HG02973 (cell line): ENCODE results near the gene IGSF21.

ENCODE experiments used
- ATAC-seq: cut with Tn5 transposase; IDR thresholded peaks from one replicate; pipeline ENCODE4 v1.9.1; 2021; ENCODE audit warnings: moderate library complexity; ENCODE audit not compliant: unreplicated experiment

Gene IGSF21

DNA sequence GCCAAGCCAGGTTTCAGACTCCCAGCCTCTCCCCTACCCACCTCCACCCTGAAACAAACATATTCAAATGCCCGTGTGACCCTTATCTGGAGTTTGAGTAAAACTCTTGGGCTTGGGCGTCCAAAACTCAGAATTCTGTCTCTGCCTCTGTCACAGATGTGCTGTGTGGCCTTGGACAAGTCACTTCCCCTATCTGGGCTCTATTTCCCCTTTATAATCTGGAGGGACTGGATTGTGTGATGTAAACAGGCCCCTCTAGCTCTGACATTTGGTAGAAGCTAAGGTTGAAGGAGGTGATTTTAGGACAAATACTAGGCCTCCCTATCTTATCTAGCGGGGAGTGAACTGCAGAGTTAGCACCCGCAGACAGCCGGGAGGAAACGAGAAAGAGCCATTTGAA lies 67.5 kb downstream of the IGSF21 start:
- no peak for ATAC-seq

DNA sequence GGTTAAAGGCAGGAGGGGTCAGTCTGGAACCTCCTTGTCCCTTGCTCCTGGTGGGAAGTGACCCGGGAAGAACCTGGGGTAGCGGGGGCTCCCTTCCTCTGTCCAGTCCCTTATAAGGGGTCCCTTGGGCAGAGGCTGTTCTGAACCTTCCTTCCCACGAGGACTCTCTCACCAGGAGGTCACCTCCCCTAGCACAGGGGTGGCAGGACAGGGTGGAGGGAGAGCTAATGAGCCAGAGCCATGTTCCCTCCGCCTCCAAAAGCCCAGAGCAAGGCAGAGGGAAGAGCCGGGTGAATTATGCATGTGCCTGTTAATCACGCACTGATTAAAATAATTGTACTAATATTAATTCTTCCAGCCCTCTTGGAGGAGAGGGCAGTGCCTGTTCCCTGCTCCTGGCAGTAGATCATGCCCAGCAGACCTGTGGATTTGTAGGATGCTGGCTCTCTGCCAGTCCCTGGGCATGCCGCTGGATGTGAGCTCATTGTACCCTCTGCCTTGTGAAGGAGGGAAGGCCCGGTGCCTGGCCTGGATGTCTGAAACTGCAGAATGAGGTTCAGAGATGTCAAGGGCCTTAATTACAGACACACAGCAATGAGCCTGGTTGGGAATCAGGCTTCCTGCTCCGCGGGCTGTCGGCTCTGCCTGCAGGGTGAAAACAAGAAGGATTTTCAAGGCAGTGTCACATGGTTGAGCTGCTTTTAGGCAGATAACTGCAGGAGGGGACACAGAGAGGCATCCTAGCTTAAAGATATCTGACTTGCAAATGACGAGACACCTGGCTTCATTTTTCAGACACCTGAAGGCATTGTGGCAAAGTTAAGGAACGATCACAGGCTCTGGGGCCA lies 68.2 kb downstream of the IGSF21 start:
- ATAC-seq = no peak

DNA sequence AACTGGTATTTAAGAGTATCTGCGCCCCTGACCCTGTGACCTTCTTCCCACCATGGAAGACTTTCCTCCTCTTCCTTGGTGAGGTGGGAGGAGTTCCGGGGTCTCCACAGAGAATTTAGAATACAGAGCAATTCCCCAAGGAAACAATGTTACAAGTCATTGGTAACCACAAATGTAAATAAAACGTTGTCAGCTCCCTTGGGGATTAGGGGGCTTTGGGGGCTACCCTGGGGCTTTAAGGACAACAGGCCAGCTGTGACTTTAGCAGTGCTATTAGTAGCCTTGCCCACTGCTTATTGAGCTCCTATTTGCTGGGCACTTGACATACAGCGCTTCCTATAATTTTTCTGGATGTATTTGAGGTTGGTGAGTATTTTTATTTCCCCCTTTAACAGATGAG lies 69.0 kb downstream of the IGSF21 start:
- ATAC-seq = no peak

DNA sequence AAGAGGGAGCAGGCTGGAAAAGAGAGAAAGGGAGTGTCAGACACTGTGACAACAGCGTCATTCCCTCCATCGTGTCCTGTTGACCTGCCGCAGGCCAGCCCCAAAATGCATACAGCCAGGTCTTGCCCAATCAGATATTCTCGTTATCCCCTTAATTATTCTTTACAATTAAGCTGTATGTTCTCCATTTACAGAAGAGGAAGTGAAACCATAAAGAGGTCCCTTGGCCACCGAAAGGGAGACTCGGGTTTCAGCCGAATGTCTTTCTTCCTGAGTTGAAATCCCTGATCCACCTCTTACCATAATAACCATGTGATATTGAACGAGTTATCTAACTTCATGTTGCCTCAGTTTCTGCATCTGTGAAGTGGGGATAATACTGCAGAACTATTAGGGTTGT lies 70.5 kb downstream of the IGSF21 start:
- no peak for ATAC-seq

DNA sequence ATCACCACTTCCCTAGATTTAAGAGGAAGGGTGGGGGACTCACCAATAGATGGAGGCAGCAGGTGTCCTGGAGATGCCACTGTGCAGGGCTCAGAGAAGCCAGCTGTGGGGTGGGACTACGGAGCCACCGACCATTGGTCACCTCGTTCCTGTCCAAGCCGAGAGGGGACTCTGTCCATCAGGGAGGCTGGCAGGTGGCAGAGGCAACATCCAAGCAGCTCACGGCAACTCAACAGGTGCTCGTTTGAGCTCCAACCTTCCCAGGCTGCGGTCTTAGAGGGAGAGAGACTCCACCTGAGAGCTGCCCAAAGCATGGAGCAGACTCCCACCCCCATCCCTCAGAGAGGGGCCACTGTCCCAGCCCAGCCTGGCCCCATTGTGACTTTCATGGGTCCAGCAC lies 71.4 kb downstream of the IGSF21 start:
- no peak for ATAC-seq

DNA sequence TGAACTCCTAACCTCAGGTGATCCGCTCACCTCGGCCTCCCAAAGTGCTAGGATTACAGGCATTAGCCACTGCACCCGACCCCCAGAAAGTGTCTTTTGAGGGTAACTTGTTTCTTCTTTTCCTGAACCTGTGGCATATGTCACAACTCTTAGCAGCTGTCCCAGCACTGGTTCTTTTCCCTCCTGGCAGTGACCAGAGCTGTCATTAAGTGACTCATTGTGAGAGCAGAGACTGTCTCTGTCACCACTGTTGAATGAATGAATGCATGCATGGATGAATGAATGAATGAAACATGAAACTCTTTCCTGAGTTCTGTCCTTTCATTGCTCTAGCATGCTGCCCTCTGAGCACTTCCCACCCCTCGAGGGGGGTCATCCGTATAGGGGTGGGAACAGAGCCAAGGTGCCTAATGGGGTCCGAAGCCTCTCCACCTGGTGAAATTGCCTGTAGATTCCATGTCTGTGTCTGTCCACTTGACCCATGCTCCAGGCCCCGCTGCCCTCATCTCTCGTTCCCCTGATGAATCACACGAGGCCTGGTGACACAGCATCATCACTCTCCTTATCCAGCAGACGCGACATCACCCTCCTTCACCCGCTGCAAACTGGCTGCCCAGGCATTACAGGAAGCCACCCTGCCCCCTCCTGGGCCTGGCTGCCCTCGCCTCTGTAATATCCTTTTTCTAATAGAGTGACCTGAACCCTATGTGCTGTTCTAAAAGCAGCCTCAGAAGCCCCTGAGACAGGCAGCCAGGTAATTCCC lies 75.0 kb downstream of the IGSF21 start:
- ATAC-seq = no peak

DNA sequence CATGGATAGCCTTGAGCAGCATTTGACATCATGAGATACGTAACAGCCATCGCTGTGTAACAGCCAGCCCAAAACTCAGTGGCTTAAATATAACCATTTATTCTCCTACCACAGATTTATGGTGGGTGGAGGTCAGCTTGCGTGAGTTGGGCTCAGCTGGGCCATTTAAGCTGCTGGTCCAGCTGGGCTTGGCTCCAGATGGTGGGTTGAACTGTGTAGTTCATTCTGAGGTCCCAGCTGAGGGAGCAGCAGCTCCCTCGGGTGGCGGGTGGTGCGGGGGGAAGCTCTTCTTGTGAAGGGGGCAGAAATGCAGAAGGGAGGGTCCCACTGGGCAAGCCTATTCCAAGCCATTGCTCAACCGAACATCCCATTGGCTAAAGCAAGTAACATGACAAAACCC lies 75.9 kb downstream of the IGSF21 start:
- ATAC-seq = no peak

DNA sequence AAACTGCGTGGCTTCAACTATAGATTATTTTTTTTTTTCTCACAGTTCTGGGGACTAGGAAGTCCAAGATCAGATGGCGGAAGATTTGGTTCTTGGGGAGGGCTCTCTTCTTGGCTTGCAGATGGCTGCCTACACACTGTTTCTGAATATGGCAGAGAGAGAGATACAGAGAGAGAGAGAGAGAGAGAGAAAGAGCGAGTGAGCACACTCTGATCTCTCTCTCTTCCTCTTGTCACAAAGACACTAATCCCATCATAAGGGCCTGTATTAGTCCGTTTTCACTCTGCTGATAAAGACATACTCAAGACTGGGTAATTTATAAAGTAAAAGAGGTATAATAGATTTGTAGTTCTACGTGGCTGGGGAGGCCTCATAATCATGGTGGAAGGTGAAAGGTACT lies 79.5 kb downstream of the IGSF21 start:
- ATAC-seq = no peak

DNA sequence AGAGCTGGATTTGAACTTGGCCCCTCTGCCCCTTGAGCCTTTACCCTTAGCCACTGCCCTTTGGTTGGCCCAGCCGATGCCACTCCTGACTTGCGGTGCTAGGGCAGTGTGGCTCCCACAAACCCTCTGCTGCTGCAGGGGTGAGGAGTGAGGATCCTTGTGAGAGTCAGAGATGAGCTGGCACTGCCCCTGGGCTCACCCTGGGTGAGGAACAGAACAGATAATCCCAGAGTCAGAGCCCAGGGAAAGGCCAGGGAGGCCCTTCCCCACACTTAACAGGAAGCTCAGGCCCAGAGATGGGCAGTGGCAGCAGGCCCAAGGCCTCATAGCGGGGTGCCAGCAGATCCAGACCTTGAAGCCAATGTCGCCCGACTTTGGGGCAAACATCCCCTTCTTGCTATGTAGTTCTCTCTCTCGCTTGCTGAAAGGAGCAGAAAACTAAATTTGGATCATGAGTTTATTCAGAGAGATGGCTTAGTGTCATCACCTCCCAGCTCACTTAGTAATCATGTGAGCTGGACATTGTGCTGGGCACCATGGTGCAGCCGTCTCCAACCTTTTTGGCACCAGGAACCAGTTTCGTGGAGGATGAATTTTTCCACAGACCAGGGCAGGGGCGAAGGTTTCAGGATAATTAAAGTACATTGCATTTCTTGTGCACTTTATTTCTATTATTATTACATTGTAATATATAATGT lies 81.4 kb downstream of the IGSF21 start:
- no peak for ATAC-seq

DNA sequence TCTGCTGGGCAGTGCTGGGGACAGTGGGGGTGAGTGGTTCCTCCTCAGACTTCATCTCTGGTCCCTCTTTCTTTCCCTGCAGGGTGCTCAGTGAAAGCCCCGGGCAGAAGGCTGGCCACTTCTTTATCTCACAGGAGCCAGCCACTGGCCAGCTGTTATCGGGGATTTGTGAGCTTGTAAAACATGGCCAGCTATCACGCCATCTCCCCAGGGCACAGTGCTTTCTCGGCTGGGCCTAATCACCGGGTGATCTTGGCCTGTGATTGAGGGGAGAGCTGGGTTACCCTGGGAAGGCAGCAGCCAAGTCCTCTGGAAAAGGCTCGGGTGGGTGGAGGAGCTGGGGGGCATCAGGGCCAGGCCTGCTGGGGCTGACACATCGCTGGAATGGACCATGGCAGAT lies 83.0 kb downstream of the IGSF21 start:
- no peak for ATAC-seq

DNA sequence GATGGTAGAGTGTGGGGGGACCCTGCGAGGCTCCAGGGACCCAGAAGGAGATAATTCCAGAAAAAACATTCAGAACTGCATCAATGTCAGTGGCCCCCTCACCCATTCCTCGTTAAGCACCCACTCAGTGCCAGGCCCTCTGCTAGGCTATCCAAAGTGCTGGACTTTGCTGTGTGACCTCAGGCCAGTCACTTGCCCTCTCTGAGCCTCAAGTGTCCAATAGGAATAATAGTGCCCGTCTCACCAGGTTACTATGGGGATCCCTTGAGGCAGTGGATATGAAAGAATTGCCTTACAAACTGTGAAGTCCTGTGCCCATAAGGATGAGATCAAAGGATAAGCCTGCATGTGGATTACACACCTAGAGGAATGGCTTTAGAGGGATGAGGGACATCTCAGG lies 83.4 kb downstream of the IGSF21 start:
- ATAC-seq = no peak

DNA sequence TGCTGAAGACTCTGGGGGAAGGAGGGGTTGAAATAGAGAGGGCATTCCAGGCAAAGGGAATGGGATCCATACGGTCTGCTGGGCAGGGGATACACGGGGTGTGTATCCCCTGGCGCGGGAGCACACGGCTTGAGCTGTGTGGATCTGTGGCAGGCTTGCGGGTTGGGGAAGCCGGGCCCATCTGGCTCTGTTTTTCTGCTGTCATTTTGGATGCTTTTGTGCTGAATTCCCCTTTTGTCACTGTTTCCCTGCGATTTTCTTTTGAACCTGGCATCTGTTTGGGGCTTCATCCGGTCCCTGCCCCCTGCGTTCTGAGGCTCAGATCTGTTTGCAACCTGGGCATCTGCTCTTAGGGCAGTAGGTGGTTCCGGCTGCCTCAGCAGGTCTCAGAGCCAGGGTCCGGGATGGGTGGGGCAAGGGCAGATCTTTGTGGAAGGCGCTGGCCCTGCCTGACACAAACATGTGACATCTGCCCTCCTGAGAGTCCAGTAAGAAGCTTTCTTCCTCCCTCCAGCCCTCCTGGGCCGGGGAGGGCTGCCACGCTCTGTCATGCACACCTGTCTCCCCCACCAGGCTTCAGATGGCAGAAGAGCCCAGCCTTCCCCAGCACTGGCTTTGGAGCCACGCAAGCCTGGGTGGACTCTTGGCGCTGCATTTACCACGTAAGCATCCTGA lies 84.0 kb downstream of the IGSF21 start:
- ATAC-seq = no peak

DNA sequence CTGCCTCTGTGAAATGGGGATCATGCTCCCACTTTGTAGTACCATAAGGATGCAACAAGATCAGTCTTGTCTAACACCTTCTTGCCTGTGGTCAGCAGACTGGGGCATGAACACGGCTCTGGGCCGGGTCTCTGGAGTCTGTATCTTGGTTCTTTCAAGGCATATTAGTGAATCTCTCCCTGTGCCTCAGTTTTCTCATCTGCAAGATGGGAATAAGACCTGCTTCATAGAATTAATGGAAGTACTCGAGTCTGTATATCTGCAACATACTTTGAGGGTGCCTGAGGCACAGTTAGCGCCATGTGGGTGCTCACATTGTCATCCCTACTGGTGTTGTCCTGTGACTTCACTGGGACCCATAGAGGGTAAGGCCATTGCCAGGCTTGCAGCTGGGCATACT lies 84.6 kb downstream of the IGSF21 start:
- ATAC-seq = no peak

DNA sequence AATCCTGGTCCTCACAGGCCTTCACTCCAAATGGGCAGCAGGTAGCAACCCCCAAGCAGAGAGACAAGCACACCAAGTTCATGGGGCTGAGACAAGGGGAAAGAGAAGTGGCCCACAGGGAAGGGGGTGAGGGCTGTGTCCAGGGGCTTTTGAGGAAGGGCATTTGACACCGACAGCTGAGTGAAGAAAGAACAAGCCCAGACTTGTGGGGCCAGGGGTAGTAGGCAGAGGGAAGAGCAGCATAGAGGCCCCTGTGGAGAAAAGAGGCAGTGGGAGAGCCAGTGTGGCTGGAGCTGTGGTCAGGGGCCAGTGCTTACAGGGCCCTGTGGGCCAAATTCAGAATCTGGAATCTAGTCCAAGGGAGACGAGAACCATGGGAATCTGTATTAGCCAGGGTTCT lies 85.4 kb downstream of the IGSF21 start:
- no peak for ATAC-seq

DNA sequence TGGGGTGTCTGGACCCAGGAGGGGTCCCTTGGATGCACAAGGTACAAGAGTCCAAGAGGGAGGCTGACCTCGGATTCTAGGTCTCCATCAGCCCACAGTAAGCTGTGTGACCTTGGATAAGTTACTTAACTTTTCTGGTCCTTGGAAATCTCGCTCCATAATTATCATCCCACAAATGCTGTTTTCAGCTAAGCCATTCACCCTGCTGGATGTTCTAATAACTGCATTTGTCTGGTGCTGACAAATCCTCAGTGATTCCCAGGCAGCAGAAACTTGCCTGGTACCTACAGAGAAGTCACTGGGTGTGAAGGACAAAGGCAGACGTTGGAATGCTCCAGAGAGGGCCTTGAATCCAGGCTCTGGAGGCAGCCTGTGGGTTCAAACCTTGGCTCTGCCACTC lies 89.7 kb downstream of the IGSF21 start:
- no peak for ATAC-seq

DNA sequence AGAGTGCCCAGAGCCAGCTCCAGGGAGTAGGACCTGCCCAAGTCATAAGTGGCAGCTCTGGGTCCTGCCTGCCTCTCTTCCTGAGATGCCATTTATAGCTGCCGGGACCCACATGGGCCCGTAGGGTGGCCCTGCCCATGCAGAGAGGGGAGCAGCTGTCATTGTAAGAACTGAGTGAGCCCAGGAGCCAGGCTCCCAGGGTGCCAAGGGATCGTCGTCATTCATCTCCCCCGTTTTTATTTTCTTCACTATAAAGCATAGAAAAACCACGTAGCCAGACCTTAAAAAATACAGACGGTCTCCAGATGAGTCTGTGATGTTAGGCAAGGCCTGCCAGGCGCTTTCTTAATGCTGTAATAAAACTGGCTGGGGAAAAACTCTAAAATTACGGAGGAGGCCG lies 90.7 kb downstream of the IGSF21 start:
- ATAC-seq = no peak

DNA sequence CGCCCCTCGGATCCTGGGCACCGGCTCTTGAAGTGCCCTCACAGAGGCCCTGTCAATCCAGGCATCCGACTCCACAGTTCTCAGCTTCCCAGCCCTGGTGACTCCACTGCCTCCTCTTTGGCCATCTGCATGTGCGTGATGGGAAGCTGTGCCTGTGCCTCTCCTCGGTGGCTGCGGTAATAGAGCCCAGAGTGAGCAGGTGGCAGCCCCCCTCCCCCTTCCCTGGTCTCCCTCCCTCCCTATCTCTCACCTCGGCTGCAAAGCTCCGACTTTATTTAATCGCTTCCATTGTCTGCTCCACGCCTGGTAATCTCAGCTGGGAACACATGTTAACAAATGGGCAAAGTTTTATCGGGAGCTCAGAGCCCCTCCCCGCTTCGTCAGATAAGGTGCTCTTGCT lies 91.9 kb downstream of the IGSF21 start:
- ATAC-seq = no peak

DNA sequence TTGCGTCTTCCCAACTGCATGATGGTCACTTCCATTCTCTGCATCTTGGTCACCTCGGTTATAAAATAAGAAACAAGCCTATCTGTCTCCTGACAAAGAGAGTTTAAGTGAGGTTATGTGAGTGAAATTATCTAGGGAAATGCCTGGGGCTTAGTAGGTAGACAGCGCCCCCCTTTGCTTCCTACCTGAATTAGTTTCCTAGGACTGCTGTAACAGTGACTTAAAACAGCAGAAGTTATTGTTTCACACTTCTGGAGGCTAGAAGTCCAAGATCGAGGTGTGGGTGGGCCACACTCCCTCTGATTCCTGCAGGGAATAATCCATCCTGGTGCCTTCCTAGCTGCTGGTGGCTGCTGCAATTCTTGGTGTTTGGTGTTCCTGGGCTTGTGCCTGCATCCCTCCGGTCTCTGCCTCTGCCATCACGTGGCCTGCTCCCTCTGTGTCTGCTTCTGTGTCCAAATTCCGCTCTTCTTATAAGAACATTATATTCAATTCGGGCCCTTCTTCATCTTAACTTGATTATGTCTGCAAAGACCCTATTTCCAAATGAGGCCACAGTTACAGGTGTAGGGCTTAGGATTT lies 92.6 kb downstream of the IGSF21 start:
- ATAC-seq = no peak

DNA sequence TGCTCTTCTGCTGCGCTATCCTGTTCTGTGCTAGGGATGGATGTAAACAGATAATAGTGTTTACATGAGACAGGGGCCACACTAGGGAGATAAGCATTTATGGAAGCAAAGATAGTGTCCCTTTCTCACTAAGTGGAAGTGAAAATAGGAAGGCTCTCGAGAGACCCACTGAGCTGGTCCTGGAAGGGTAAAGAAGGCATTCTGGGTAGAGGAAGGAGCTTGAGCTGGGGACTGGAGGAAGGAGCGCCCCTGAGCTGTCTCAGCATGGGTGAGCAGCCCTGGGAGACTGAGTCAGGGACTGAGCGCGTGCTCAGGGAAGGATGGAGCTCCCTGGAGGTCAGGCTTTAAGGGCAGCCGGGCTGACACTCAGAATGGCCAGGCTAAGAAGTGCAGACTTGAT lies 93.3 kb downstream of the IGSF21 start:
- ATAC-seq = no peak

DNA sequence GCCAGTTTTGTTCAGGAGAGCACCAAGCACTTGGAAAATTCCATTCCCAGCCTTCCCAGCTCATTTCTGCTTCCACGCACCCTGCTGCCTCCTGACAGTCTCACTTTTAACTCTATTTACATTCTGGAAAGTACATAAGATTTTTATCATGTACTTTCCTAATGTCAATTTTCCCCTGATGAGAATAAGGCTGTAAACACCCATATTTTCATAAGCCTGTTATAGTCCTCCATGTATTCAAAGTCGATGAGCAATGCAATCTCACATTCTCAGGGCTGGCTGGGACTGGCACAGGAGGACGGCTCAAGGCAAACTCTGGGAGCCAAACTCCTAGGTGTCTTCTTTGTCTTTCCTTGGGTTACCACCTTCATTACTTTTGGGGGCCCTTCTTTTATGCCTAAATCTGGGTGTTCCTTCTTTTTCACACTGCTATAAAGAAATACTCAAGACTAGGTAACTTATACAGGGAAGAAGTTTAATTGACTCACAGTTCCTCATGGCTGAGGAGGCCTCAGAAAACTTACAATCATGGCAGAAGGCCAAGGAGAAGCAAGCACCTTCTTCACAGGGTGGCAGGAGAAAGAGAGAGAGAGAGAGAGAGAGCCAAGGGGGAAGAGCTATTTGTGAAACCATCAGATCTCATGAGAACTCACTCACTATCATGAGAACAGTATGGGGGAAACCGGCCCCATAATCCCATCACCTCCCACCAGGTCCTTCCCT lies 94.6 kb downstream of the IGSF21 start:
- ATAC-seq = no peak
